ENCODE measurements around the gene NLK. TPM values are rescaled to one million over a fixed set of nuclear protein-coding genes. Genes with fewer than 3 reads are reported as not detected.

NLK gene
- total RNA-seq (2022; extraction: Qiagen RNA extraction; ENCODE audit: low read depth), result 7.2 to 11.9 TPM (median 10.0 TPM) in 5 replicates

GRCh38 chr17:28042657-28042720 lies at the start of gene NLK:
NLK (plus strand) TSS chr17:28042677; CDS start chr17:28042874, 197 bp downstream.

Other genes with a start within 250 kb of the NLK start
- gene NOS2, start 242.1 kb upstream of the NLK start, total RNA-seq (2022; extraction: Qiagen RNA extraction; ENCODE audit: low read depth), result 0.08 to 0.27 TPM (median 0.23 TPM) in 5 replicates
- gene LYRM9, start 149.3 kb upstream of the NLK start, total RNA-seq (2022; extraction: Qiagen RNA extraction; ENCODE audit: low read depth), result 1.0 to 2.1 TPM (median 1.5 TPM) in 5 replicates